Measurements from ENCODE around the gene TAS2R41.

DNA sequence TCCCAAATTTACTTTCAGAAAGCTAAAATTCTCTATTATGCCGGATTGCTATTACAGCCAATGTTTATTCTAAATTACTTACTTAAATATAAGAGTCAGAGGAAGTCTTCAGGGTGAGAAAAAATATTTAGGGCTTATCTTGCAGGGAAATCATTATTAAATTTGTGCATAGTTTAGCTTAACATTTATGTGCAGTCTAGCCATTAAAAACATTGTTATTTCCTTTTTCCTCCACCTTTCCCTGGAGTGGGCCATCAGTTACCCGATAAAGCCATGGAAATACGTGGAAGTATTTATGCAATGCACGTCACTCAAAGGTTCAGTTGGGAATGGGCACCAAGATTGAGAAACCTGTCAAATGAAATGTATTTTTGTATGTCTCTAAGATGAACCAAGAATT is 43.9 kb upstream of the TAS2R41 start:
- no peak for TF ChIP-seq POLR2AphosphoS5 (IDR thresholded peaks at IDR 0.05)
- TF ChIP-seq, protein P1, sequence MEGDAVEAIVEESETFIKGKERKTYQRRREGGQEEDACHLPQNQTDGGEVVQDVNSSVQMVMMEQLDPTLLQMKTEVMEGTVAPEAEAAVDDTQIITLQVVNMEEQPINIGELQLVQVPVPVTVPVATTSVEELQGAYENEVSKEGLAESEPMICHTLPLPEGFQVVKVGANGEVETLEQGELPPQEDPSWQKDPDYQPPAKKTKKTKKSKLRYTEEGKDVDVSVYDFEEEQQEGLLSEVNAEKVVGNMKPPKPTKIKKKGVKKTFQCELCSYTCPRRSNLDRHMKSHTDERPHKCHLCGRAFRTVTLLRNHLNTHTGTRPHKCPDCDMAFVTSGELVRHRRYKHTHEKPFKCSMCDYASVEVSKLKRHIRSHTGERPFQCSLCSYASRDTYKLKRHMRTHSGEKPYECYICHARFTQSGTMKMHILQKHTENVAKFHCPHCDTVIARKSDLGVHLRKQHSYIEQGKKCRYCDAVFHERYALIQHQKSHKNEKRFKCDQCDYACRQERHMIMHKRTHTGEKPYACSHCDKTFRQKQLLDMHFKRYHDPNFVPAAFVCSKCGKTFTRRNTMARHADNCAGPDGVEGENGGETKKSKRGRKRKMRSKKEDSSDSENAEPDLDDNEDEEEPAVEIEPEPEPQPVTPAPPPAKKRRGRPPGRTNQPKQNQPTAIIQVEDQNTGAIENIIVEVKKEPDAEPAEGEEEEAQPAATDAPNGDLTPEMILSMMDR (IDR thresholded peaks at IDR 0.05): no peak
- TF ChIP-seq POLR2A (IDR thresholded peaks at IDR 0.05): no peak

All from transverse colon (tissue), 4 donors.